GM21423 (cell line): ENCODE data around the gene TRIOBP.

Experiments
- ATAC-seq: cut with Tn5 transposase; IDR thresholded peaks from one replicate; pipeline ENCODE4 v1.9.1; 2021; ENCODE audit warnings: mild to moderate bottlenecking, moderate library complexity; ENCODE audit not compliant: unreplicated experiment

TRIOBP gene

DNA sequence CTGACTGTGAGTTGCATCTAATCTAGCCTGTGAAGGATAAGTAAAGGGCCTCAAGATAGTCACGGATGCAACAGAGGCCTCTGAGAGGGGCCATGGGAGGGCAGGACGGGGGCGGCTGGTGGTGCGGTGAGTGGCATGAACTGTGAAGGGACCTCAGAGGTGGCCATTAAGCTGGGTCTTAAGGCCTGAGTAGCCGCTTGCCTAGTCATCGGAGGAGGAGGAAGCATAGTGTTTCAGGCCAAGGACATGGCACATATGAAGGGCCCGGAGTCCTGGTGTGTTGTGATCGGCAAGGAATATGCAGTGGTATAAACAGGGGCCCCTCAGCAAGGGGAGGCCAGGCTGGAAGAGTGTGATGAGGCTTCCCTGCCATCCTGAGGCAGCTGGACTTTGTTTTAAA is 51.8 kb downstream of the TRIOBP start:
- ATAC-seq: no peak

DNA sequence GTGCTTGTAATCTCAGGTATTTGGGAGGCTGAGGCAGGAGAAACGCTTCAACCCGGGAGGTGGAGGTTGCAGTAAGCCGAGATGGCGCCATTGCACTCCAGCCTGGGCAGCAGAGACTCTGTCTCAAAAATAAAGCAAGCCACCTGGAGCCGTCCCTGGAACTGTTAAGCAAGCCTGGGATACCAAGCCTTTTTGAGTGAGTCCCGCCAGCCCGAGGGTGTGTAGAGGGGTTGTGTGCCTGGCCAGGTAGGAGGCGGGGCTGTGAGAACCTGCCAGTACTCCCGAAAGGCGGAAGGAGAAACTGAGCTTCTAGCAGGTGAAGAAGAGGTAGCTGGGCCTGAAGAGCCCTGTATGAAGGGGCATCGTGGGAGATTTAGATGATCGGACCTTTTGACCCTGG is 52.4 kb downstream of the TRIOBP start:
- ATAC-seq: no peak

DNA sequence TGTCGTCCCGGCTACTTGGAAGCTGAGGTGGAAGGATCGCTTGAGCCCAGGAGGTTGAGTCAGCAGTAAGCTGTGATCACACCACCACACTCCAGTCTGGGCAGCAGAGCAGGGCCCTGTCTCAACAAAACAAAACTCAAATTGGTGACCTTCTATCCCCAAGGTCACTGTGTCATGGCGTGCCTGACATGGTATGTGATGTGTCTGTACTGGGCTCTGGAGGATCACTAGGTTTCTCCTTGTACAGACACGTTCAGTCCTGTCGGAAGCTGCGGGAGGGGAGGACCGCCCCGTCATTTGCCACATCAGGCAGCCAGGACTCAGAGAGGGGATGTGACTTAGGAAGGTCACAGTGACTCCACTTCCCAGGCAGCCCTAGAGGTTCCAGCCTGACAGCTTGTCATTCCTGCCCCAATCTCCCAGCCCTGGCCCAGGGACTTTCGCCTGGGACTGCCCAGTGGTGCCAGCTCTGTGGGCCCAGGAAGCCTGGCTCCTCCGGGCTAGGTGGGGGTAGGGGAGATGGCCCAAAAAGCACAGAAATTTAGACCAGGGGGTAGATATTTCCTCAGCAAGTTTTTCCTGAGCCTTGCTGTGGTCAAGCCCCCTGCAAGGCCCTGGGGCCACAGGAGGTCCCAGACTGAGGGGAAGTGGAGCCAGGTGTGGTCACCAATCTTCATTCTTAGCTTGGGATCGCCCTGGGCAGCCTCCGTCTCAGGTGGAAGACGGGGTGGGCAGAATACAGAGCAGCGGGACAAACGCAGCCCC is 53.2 kb downstream of the TRIOBP start:
- ATAC-seq: no peak

- ATAC-seq: no peak
Measured at GRCh38 chr22:37750596-37751162, 53.8 kb downstream of the TRIOBP start.

- ATAC-seq: no peak
Measured at GRCh38 chr22:37751449-37752188, 54.8 kb downstream of the TRIOBP start.

GRCh38 chr22:37752189-37753087 is 55.6 kb downstream of the TRIOBP start:
- no peak for ATAC-seq

DNA sequence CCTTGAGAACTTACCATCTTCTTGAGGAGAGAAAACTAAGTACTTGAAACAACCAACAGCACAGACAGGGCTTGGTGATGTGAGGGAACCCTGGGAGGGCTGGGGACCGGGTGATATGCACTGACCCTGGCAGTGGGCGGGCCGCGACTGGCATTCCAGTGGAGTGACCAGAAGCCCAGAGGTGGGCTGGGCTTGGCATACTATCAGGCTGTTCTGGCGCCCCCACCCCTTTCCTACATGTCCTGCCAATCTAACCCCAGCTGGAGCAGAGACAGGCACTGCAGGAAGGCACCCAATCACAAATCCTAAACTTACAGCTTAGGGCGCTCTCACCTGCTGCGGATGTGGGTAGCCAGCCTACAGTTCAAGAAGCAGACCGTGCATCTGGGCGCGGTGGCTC is 56.9 kb downstream of the TRIOBP start:
- ATAC-seq: no peak

DNA sequence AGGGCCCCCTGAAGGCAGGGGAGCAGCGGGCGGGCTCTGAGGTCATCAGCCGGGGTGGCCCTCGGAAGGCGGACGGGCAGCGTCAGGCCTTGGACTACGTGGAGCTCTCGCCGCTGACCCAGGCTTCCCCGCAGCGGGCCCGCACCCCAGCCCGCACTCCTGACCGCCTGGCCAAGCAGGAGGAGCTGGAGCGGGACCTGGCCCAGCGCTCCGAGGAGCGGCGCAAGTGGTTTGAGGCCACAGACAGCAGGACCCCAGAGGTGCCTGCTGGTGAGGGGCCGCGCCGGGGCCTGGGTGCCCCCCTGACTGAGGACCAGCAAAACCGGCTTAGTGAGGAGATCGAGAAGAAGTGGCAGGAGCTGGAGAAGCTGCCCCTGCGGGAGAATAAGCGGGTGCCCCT is 60.8 kb downstream of the TRIOBP start:
- no peak for ATAC-seq

GRCh38 chr22:37758694-37759093 is 61.8 kb downstream of the TRIOBP start:
- no peak for ATAC-seq

GRCh38 chr22:37759281-37759680 is 62.4 kb downstream of the TRIOBP start:
- no peak for ATAC-seq

GRCh38 chr22:37760152-37760551 is 63.3 kb downstream of the TRIOBP start:
- ATAC-seq: no peak

DNA sequence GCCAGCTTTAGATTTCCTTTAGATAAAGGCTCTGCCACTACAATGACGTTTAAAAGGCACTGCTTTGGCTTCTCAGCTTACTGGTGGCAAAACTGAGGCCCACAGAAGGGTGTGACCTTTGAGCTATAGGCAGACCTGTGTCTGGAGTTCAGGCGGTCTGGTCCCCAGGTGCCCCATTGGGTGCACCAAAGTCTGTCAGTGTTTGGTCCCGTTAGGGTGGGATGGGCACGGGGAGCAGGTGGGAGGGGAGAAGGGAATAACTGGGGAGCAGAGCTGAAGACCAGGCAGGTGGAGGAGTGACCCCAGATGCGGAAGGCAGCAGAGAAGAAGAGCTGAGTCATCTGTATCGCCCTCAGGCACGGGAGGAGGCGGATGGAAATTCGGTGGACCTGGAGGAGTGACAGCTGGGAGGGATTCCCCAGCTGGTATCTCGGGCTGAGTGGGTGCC is 65.6 kb downstream of the TRIOBP start:
- no peak for ATAC-seq

- no peak for ATAC-seq
Measured at GRCh38 chr22:37763012-37763411, 66.2 kb downstream of the TRIOBP start.

DNA sequence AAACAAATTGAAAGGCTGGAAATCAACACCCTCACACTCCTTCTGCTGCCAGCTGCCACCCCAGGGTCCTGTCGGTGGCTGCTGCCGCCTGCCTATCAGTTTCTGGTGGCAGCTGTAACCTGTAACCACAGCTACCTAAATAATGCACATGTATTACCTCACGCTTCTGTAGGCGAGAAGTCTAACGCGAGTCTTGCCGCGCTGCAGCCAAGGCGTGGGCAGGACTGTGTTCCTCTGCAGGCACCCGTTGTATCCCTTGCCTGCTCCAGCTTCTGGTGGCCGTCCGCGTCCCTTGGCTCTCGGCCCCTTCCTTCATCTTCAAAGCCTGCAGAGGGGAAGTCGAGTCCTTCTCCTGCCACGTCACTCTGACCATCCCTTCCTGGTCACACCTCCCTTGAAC is 66.8 kb downstream of the TRIOBP start:
- ATAC-seq: no peak

GRCh38 chr22:37764622-37765021 is 67.8 kb downstream of the TRIOBP start:
- ATAC-seq: no peak

GRCh38 chr22:37765498-37765897 is 68.7 kb downstream of the TRIOBP start:
- no peak for ATAC-seq

DNA sequence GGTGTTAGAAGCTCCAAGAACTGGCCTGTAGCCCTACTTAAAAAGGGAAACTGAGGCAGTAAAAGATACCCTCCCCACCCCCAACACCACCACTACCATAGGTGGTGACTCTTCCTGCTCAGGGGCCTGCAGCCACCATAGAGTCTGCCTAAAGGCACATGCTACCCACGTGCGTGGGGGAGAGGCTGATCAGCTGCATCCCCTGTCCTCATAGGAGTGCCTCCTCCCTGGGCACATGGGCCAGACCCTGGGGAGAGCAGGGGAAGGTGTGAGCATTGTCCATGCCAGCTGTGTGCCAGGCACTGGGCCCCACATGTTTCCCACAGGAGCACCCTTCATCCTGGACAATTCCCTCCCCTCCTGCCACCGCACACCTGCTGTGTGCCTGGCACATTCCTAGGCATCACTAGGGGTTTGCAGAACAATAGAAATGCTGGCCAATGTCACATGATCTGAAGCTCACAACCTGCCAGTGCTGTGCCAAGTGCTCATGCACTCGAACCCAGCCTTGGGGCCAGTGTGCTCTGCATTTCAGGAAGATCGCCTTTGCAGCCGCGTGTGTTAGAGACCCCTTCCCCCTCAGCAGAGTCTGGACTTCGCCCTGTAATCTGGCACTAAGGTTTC is 69.2 kb downstream of the TRIOBP start:
- no peak for ATAC-seq

DNA sequence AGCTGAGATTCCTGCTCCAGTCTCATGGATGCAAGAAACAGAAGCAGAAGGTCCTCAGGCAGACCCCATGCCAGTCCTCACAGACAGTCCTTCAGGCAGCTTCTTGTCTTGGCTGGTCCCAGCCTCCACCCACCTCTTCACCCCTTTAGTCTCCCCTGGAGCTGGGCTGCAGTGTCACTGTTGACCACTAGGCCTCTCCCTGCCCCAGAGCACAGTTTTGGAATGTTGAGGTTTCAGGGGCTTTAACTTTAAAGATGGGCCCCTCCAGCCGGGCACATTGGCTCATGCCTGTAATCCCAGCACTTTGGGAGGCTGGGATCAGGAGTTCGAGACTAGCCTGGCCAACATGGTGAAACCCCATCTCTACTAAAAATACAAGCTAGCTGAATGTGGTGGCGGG is 71.4 kb downstream of the TRIOBP start:
- no peak for ATAC-seq

GRCh38 chr22:37769056-37769455 is 72.2 kb downstream of the TRIOBP start:
- no peak for ATAC-seq

DNA sequence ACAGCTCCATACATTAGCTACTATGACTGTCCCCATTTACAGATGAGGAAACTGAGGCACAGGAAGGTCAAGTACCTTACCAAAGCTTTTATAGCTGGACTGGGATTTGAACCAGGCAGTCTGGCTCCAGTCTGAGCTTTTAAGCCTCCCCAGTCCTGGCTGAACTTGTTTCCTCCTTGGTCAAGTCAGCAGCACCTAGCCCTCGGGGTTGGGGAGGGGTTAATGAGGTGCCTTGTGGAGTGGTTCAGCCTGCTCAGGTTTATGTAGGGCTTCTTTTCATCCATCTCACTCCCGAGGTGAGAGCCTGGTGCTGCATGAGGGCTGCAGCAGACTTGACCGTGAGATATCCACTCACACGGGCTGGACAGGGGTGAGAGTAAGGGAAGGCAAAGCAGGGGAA is 74.2 kb downstream of the TRIOBP start:
- no peak for ATAC-seq
